SK-N-SH (cell line): ENCODE data around the gene ADD1. TPM values are rescaled to one million over a fixed set of nuclear protein-coding genes. Genes with fewer than 3 reads are reported as not detected.

ENCODE experiments used
- CTCF ChIA-PET: fragments of 300-600, 350-600 bp; formaldehyde crosslinking; extraction: SDS; loops from one replicate; lab custom pipeline; 2021; lab: Yijun Ruan, JAX
- POLR2A ChIA-PET: fragments of 350-600 bp; sonication (Branson Sonifier 250); formaldehyde crosslinking; extraction: SDS; loops from one replicate; lab custom pipeline; 2020; ENCODE audit warnings: antibody characterized with exemption, inconsistent platforms; lab: Yijun Ruan, JAX
- DNase-seq: peaks from one replicate; pipeline ENCODE4 v3.0.0; 2012
- H2AFZ ChIP-seq: fragments of 200-600 bp; sonication (generic); 2 replicates; pipeline ENCODE4 v1.8.1; 2016; ENCODE audit warnings: antibody characterized with exemption, mild to moderate bottlenecking, low read depth
- H3F3A ChIP-seq: fragments of 200-600 bp; sonication (generic); replicated peaks from 2 replicates; pipeline ENCODE3; 2016; ENCODE audit warnings: antibody characterized with exemption, mild to moderate bottlenecking; ENCODE audit not compliant: insufficient read depth
- H3K27ac ChIP-seq, 2 experiments: fragments of 200-500 bp in 1 of 2; fragments of 200-600 bp in 1 of 2; sonication (Bioruptor generic) in 1 of 2; sonication (generic), shearing (Covaris generic) in 1 of 2; 2 replicates each; pipeline versions ENCODE4 v1.5.1 to v1.6.1; 2014 to 2016; ENCODE audit warnings: low read depth in 2 of 2, inconsistent platforms in 1 of 2, low read length in 1 of 2, mild to moderate bottlenecking in 1 of 2, mixed read lengths in 1 of 2
- H3K27me3 ChIP-seq: fragments of 200-600 bp; sonication (generic), shearing (Covaris generic); 2 replicates; pipeline ENCODE4 v1.6.1; 2016; ENCODE audit warnings: mixed run types; ENCODE audit not compliant: insufficient read depth
- H3K36me3 ChIP-seq, 2 experiments: fragments of 200-500 bp in 1 of 2; fragments of 200-600 bp in 1 of 2; sonication (Bioruptor generic) in 1 of 2; sonication (generic) in 1 of 2; replicated peaks in 1 of 2; 2 replicates each; pipeline versions ENCODE3 to v1.5.1; 2014 to 2016; ENCODE audit warnings: low read length in 1 of 2, mild to moderate bottlenecking in 1 of 2; ENCODE audit not compliant: insufficient read depth in 2 of 2, control insufficient read depth in 1 of 2
- H3K4me1 ChIP-seq, 2 experiments: fragments of 200-500 bp in 1 of 2; fragments of 200-600 bp in 1 of 2; sonication (Bioruptor generic) in 1 of 2; sonication (generic), shearing (Covaris generic) in 1 of 2; 2 replicates each; pipeline versions ENCODE4 v1.5.1 to v1.6.1; 2014 to 2016; ENCODE audit warnings: low read depth in 1 of 2, low read length in 1 of 2, mixed run types in 1 of 2; ENCODE audit not compliant: insufficient read depth in 2 of 2, control insufficient read depth in 1 of 2
- H3K4me2 ChIP-seq: fragments of 200-600 bp; sonication (generic), shearing (Covaris generic); 2 replicates; pipeline ENCODE4 v1.6.1; 2017; ENCODE audit warnings: mixed run types
- H3K4me3 ChIP-seq, 2 experiments: fragments of 200-500 bp in 1 of 2; fragments of 200-600 bp in 1 of 2; sonication (Bioruptor generic) in 1 of 2; sonication (generic), shearing (Covaris generic) in 1 of 2; 2 replicates each; pipeline versions ENCODE4 v1.5.1 to v1.8.1; 2014 to 2016; ENCODE audit warnings: low read depth in 2 of 2, inconsistent platforms in 1 of 2, low read length in 1 of 2, mild to moderate bottlenecking in 1 of 2, mixed read lengths in 1 of 2, moderate library complexity in 1 of 2
- H3K79me2 ChIP-seq: fragments of 200-600 bp; sonication (generic); 2 replicates; pipeline ENCODE4 v1.8.1; 2017; ENCODE audit warnings: mild to moderate bottlenecking; ENCODE audit not compliant: insufficient read depth
- H3K9ac ChIP-seq: fragments of 200-600 bp; sonication (generic); 2 replicates; pipeline ENCODE4 v1.6.1; 2017; ENCODE audit warnings: mixed run types
- H3K9me2 ChIP-seq: fragments of 200-600 bp; sonication (generic); 2 replicates; pipeline ENCODE4 v1.6.1; 2017; ENCODE audit warnings: mixed run types
- H3K9me3 ChIP-seq: fragments of 200-600 bp; sonication (generic); 2 replicates; pipeline ENCODE4 v1.6.1; 2017; ENCODE audit warnings: mixed run types, mild to moderate bottlenecking, moderate library complexity
- H4K20me1 ChIP-seq: fragments of 200-600 bp; sonication (generic); 2 replicates; pipeline ENCODE4 v1.6.1; 2017; ENCODE audit warnings: mild to moderate bottlenecking, mixed run types; ENCODE audit not compliant: insufficient read depth
- CHD2 ChIP-seq: fragments of 150-350 bp; IDR thresholded peaks from 2 replicates; pipeline ENCODE4 v1.6.1; 2018; ENCODE audit warnings: low read length; ENCODE audit not compliant: partially characterized antibody
- ELF1 ChIP-seq: IDR thresholded peaks from 2 replicates; pipeline ENCODE4 v1.4.0; 2012
- EZH2phosphoT487 ChIP-seq: fragments of 200-600 bp; sonication (generic); IDR thresholded peaks from 2 replicates; pipeline ENCODE4 v1.6.1; 2017; ENCODE audit warnings: low read depth, mixed run types, mild to moderate bottlenecking, antibody characterized with exemption, moderate library complexity, borderline replicate concordance
- FOSL2 ChIP-seq: IDR thresholded peaks from 2 replicates; pipeline ENCODE4 v1.4.0; 2012; ENCODE audit warnings: low read depth, mild to moderate bottlenecking, moderate library complexity, borderline replicate concordance
- FOXJ3 ChIP-seq: sonication (generic); formaldehyde crosslinking; IDR thresholded peaks from 2 replicates; pipeline ENCODE4 v1.5.1; 2020; ENCODE audit warnings: mild to moderate bottlenecking, missing genetic modification reagents
- FOXM1 ChIP-seq: IDR thresholded peaks from 2 replicates; pipeline ENCODE4 v1.4.0; 2012; ENCODE audit warnings: low read depth, mild to moderate bottlenecking
- GABPA ChIP-seq: IDR thresholded peaks from 2 replicates; pipeline ENCODE4 v1.4.0; 2012; ENCODE audit warnings: low read depth, mild to moderate bottlenecking
- JUND ChIP-seq: IDR thresholded peaks from 2 replicates; pipeline ENCODE4 v1.4.0; 2012
- RFX5 ChIP-seq: IDR thresholded peaks from 2 replicates; pipeline ENCODE4 v1.6.1; 2012; ENCODE audit warnings: mild to moderate bottlenecking, improper control_type of control experiment, low read length
- RXRA ChIP-seq: IDR thresholded peaks from 2 replicates; pipeline ENCODE4 v1.4.0; 2012; ENCODE audit warnings: low read depth, mild to moderate bottlenecking, borderline replicate concordance
- SIN3A ChIP-seq: IDR thresholded peaks from 2 replicates; pipeline ENCODE4 v1.6.1; 2012; ENCODE audit warnings: low read depth, mild to moderate bottlenecking, low read length, moderate library complexity, borderline replicate concordance
- SMC3 ChIP-seq: IDR thresholded peaks from 2 replicates; pipeline ENCODE4 v1.6.1; 2012; ENCODE audit warnings: low read depth, low read length, improper control_type of control experiment
- YY1 ChIP-seq: IDR thresholded peaks from 2 replicates; pipeline ENCODE4 v1.4.0; 2012; ENCODE audit warnings: low read depth, mild to moderate bottlenecking
- whole genome bisulfite sequencing: methylation state at CpG from one replicate; pipeline ENCODE4 v1.1.6; 2017; ENCODE audit warnings: low lambda C conversion rate; 5-methylcytosine and 5-hydroxymethylcytosine counted together
- polyA plus RNA-seq, 3 experiments: library from polyadenylated mRNA; depleted of rRNA; stranded (reverse); fragments of >200 nt; gene quantifications; 2 replicates each; pipeline ENCODE4 v1.2.3, GENCODE V29; 2012
- TF ChIP-seq, protein P1 (sequence below): fragments of 200-600 bp; sonication (generic); IDR thresholded peaks from 2 replicates; pipeline ENCODE4 v1.6.1; 2017; ENCODE audit warnings: antibody characterized with exemption, mild to moderate bottlenecking, moderate library complexity
- TF ChIP-seq, protein P2 (sequence below): IDR thresholded peaks from 2 replicates; pipeline ENCODE4 v1.4.0; 2012; ENCODE audit warnings: low read depth
- TF ChIP-seq, protein P3 (sequence below): fragments of 150-350 bp; IDR thresholded peaks from 2 replicates; pipeline ENCODE4 v1.6.1; 2016; ENCODE audit warnings: mild to moderate bottlenecking, low read depth, low read length

ADD1 gene
- polyA plus RNA-seq, 1 of the 3 experiments (the other 2 are of a cell fraction): 155 TPM

DNA sequence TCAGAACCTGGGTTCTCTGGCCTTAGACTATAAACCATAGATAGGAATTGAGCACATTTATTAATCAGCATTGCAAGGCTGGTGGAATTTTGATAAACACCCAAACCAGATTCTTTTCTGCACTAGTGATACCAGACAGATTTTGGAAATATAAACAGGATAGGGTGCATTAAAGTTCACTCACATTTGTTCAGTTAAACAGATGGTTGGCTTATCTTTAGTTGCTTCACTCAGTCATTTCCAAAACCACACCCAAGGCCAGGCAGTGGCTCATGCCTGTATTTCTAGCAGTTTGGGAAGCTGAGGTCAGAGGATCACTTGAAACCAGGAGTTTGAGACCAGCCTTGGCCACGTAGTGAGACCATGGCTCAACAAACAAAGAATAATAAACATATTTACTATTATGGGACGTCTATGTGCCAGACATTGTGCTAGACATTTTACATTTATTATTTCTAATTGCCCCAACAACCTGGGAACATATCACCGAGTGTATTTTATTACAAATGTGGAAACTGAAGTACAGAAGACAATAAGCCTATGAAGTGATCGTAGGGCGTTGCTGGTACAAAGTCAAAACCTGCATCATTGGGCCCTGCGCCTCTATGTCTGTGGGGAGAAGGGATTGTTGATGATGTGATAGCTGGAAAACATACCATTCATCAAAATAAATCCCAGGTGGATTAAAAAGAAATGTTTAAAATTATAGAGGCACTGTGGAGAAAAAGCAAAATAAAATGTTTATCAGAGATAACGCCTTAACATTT, 15.0 kb downstream of the ADD1 start:
- Histone ChIP-seq H3K27me3 (no peaks in the 10 kb centered on the region), H3K9me2 (no peaks in the 10 kb centered on the region), H3K79me2 (peaks cover 100% of the 10 kb centered on the region), H3K4me1 (peaks cover 21 to 29% of the 10 kb centered on the region in 2 experiments), H2AFZ (no peak overlapping the region), H3K4me2 (no peak overlapping the region), H4K20me1 (peaks cover 97% of the 10 kb centered on the region), H3K36me3 (peaks cover 7 to 46% of the 10 kb centered on the region in 2 experiments), H3K9ac (no peak overlapping the region), H3K9me3 (no peaks in the 10 kb centered on the region), H3K27ac (no peak overlapping the region), H3K4me3 (no peak overlapping the region), H3F3A (peaks cover 4% of the 10 kb centered on the region)
- ChIA-PET CTCF (no interaction called here), POLR2A (no interaction called here)
- TF ChIP-seq FOSL2: no peak
- TF ChIP-seq, protein P1, sequence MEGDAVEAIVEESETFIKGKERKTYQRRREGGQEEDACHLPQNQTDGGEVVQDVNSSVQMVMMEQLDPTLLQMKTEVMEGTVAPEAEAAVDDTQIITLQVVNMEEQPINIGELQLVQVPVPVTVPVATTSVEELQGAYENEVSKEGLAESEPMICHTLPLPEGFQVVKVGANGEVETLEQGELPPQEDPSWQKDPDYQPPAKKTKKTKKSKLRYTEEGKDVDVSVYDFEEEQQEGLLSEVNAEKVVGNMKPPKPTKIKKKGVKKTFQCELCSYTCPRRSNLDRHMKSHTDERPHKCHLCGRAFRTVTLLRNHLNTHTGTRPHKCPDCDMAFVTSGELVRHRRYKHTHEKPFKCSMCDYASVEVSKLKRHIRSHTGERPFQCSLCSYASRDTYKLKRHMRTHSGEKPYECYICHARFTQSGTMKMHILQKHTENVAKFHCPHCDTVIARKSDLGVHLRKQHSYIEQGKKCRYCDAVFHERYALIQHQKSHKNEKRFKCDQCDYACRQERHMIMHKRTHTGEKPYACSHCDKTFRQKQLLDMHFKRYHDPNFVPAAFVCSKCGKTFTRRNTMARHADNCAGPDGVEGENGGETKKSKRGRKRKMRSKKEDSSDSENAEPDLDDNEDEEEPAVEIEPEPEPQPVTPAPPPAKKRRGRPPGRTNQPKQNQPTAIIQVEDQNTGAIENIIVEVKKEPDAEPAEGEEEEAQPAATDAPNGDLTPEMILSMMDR: no peak
- TF ChIP-seq FOXM1: no peak
- no peak for TF ChIP-seq JUND
- no peak for TF ChIP-seq RFX5
- TF ChIP-seq SMC3: no peak
- TF ChIP-seq, protein P2, sequence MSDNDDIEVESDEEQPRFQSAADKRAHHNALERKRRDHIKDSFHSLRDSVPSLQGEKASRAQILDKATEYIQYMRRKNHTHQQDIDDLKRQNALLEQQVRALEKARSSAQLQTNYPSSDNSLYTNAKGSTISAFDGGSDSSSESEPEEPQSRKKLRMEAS: no peak
- no peak for TF ChIP-seq FOXJ3
- DNase-seq: no peak
- WGBS: 93% methylated on average over 7 of the region's 7 CpGs

DNA sequence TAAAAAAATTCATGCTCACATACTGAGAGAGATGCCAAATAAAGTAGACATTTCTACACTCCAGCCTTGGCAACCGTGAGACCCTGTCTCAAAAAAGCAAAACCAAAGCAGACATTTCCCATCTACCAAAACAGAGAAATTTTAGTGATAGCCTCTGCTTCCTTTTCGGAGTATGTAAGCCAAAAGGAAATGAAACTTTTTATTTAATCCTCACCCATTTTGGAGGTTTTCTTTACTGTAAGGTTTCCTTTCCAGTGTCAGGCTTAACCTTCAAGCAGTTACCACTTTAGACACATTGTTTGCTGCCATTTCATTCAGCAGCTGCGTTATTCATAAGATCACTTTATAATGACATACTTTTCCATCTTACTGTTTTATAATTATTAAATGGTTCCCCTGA, 15.9 kb downstream of the ADD1 start:
- no peaks in the 10 kb centered on the region for H3K9me3 ChIP-seq
- H3K79me2 ChIP-seq: peaks cover 100% of the 10 kb centered on the region
- DNase-seq: no peak
- H3K36me3 ChIP-seq: peaks cover 5 to 37% of the 10 kb centered on the region in 2 experiments
- H3K27ac ChIP-seq: no peak overlapping the region
- H3K4me3 ChIP-seq: no peak overlapping the region
- no peak overlapping the region for H2AFZ ChIP-seq
- no peaks in the 10 kb centered on the region for H3K27me3 ChIP-seq
- peaks cover 4% of the 10 kb centered on the region for H3F3A ChIP-seq
- CTCF ChIA-PET: interaction anchor here (1.4 kb wide), 1 partner anchor 10 kb away, joined by 3 read pairs; no protein-coding TSS in a partner anchor
- H3K9me2 ChIP-seq: no peaks in the 10 kb centered on the region
- peaks cover 97% of the 10 kb centered on the region for H4K20me1 ChIP-seq
- WGBS: 91% methylated on average over 3 of the region's 3 CpGs
- H3K9ac ChIP-seq: no peak overlapping the region
- H3K4me2 ChIP-seq: no peak overlapping the region
- TF ChIP-seq, protein P3, sequence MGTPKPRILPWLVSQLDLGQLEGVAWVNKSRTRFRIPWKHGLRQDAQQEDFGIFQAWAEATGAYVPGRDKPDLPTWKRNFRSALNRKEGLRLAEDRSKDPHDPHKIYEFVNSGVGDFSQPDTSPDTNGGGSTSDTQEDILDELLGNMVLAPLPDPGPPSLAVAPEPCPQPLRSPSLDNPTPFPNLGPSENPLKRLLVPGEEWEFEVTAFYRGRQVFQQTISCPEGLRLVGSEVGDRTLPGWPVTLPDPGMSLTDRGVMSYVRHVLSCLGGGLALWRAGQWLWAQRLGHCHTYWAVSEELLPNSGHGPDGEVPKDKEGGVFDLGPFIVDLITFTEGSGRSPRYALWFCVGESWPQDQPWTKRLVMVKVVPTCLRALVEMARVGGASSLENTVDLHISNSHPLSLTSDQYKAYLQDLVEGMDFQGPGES: no peak
- TF ChIP-seq EZH2phosphoT487 (no peak), YY1 (no peak), ELF1 (no peak), JUND (no peak), GABPA (no peak), RXRA (no peak), SIN3A (no peak), CHD2 (no peak), FOXJ3 (no peak)
- TF ChIP-seq, all 33 proteins: peak for 0
- POLR2A ChIA-PET: no interaction called here
- H3K4me1 ChIP-seq: peaks cover 21 to 29% of the 10 kb centered on the region in 2 experiments
